ENCODE data around the gene CD244. TPM values are rescaled to one million over a fixed set of nuclear protein-coding genes. Genes with fewer than 3 reads are reported as not detected.
A peak's percentile ranks its signal among the peaks of the same experiment; 100 is the strongest.

CD244 gene
- polyA plus RNA-seq, 3 donors = 62.2 to 116 (median 106) TPM

GRCh38 chr1:160834945-160835565, 27.6 kb downstream of the CD244 start:
- no peaks in the 10 kb centered on the region for H3K27me3 ChIP-seq (ENCODE audit: control insufficient read depth in 2 of 2, insufficient read depth in 2 of 2, low read length in 2 of 2)
- H3K9me3 ChIP-seq (replicated peaks in 1 of 2; ENCODE audit: control insufficient read depth in 1 of 2, insufficient read depth in 1 of 2, low read length in 2 of 2) = no peaks in the 10 kb centered on the region
- peaks cover 16% of the 10 kb centered on the region for H4K20me1 ChIP-seq (ENCODE audit: insufficient read depth, low read length)
- peak overlapping the region in 1 of 7 donors; percentile 38 for H3K27ac Mint-ChIP-seq
- intact Hi-C loops (cut with micrococcal nuclease) = loop anchor here (2.0 to 10.0 kb wide), 4 partner anchors 110 to 157 kb away; partner anchors contain the start of gene ITLN2 (in 1 of the 2)
- TF ChIP-seq, protein P1, sequence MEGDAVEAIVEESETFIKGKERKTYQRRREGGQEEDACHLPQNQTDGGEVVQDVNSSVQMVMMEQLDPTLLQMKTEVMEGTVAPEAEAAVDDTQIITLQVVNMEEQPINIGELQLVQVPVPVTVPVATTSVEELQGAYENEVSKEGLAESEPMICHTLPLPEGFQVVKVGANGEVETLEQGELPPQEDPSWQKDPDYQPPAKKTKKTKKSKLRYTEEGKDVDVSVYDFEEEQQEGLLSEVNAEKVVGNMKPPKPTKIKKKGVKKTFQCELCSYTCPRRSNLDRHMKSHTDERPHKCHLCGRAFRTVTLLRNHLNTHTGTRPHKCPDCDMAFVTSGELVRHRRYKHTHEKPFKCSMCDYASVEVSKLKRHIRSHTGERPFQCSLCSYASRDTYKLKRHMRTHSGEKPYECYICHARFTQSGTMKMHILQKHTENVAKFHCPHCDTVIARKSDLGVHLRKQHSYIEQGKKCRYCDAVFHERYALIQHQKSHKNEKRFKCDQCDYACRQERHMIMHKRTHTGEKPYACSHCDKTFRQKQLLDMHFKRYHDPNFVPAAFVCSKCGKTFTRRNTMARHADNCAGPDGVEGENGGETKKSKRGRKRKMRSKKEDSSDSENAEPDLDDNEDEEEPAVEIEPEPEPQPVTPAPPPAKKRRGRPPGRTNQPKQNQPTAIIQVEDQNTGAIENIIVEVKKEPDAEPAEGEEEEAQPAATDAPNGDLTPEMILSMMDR (IDR thresholded peaks at IDR 0.05) = peak; percentile 65
- H3K4me3 ChIP-seq (replicated peaks in 1 of 3; ENCODE audit: low read depth in 2 of 3, low read length in 3 of 3) = no peak overlapping the region
- peak in 2 of 3 donors; percentile 47 to 49 for DNase-seq
- peaks cover 36% of the 10 kb centered on the region for H3K4me1 Mint-ChIP-seq
- H3K4me2 ChIP-seq (replicated peaks; ENCODE audit: extremely low read depth, low read length, poor library complexity, severe bottlenecking) = no peak overlapping the region
- H3K36me3 Mint-ChIP-seq = peaks cover 82 to 91% of the 10 kb centered on the region in 2 donors
- no peak overlapping the region for H3K9ac ChIP-seq (ENCODE audit: insufficient read depth, low read length, poor library complexity, severe bottlenecking)
- peaks cover 31 to 37% of the 10 kb centered on the region in 2 donors for H3K4me1 ChIP-seq (ENCODE audit: control insufficient read depth in 1 of 2, insufficient read depth in 2 of 2, low read length in 2 of 2)
- H3K4me3 Mint-ChIP-seq = no peak overlapping the region
- H2AFZ ChIP-seq (ENCODE audit: insufficient read depth, low read depth, low read length, poor library complexity, severe bottlenecking) = no peak overlapping the region
- peaks cover 71 to 89% of the 10 kb centered on the region in 2 donors for H3K36me3 ChIP-seq (replicated peaks in 1 of 2; ENCODE audit: control insufficient read depth in 1 of 2, insufficient read depth in 2 of 2, low read length in 2 of 2)
- WGBS (ENCODE audit: insufficient coverage) = 100% methylated on average over 1 of the region's 3 CpGs
- peaks cover 0 to 4% (median 0%) of the 10 kb centered on the region in 3 donors for H3K27me3 Mint-ChIP-seq (ENCODE audit: low read depth in 3 of 3)
- peaks cover 0 to 1% (median 0%) of the 10 kb centered on the region in 7 donors for H3K9me3 Mint-ChIP-seq
- no peak overlapping the region for H3K27ac ChIP-seq (ENCODE audit: low read depth in 1 of 2, low read length in 2 of 2)
- H3K79me2 ChIP-seq (ENCODE audit: insufficient read depth, low read length) = no peaks in the 10 kb centered on the region

DNA sequence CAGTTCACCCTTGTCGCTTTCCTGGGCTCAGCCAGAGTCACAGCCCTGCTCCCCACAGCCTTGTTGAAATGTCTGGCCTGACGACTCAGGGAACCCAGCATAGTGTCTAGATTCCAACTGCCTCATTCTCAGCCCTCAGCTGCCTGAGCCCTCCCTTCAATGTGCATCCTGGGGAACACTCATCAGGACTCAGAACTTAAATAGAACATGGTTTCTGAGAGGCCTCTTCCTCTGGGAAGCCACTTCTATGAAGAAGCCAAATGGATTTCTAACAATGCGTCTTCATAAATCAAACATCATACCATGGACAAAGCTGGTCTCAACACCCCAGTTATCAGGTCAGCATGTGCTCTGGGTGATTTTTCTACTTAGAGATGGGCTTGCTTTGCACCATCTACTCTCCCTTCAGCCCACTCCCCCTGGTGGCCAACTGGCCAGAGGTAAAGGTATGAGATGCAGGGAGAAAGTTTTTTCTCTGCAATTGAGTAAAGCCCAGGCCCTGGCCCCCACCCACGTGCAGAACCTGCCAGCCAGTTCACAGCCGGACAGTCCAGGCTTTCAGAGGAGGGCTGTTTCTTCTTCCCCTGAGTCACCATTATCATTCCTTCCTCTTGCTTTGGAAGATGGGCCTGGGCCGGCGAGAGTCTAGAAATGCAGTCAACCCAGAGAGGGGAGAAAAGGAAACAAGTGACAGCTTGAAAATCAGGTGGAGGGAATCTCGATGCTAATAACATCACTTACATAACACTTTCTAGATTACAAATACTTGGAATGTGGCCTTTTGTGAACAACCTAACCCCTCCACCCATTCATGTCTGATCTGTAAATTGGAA, 32.1 kb downstream of the CD244 start:
- H3K27ac ChIP-seq (ENCODE audit: low read depth in 1 of 2, low read length in 2 of 2) = no peak overlapping the region
- no peaks in the 10 kb centered on the region for H3K27me3 ChIP-seq (ENCODE audit: control insufficient read depth in 2 of 2, insufficient read depth in 2 of 2, low read length in 2 of 2)
- TF ChIP-seq, protein P1 (IDR thresholded peaks at IDR 0.05) = peak; percentile 56
- peak in 2 of 3 donors; percentile 27 to 46 for DNase-seq
- 90% methylated on average over 3 of the region's 8 CpGs for WGBS (ENCODE audit: insufficient coverage)
- no peak overlapping the region for H3K4me3 Mint-ChIP-seq
- no peak overlapping the region for H3K4me3 ChIP-seq (replicated peaks in 1 of 3; ENCODE audit: low read depth in 2 of 3, low read length in 3 of 3)
- no peaks in the 10 kb centered on the region for H3K9me3 Mint-ChIP-seq
- H3K36me3 Mint-ChIP-seq = peaks cover 67 to 79% of the 10 kb centered on the region in 2 donors
- peaks cover 0 to 2% (median 0%) of the 10 kb centered on the region in 3 donors for H3K27me3 Mint-ChIP-seq (ENCODE audit: low read depth in 3 of 3)
- peak overlapping the region in 3 of 7 donors; percentile 23 to 35 (median 26) for H3K27ac Mint-ChIP-seq
- H2AFZ ChIP-seq (ENCODE audit: insufficient read depth, low read depth, low read length, poor library complexity, severe bottlenecking) = no peak overlapping the region
- H3K4me1 Mint-ChIP-seq = peaks cover 11% of the 10 kb centered on the region
- no peaks in the 10 kb centered on the region for H3K79me2 ChIP-seq (ENCODE audit: insufficient read depth, low read length)
- peaks cover 4% of the 10 kb centered on the region for H4K20me1 ChIP-seq (ENCODE audit: insufficient read depth, low read length)
- H3K36me3 ChIP-seq (replicated peaks in 1 of 2; ENCODE audit: control insufficient read depth in 1 of 2, insufficient read depth in 2 of 2, low read length in 2 of 2) = peaks cover 63 to 76% of the 10 kb centered on the region in 2 donors
- H3K4me2 ChIP-seq (replicated peaks; ENCODE audit: extremely low read depth, low read length, poor library complexity, severe bottlenecking) = no peak overlapping the region
- H3K4me1 ChIP-seq (ENCODE audit: control insufficient read depth in 1 of 2, insufficient read depth in 2 of 2, low read length in 2 of 2) = peaks cover 0 to 5% of the 10 kb centered on the region in 2 donors
- H3K9me3 ChIP-seq (replicated peaks in 1 of 2; ENCODE audit: control insufficient read depth in 1 of 2, insufficient read depth in 1 of 2, low read length in 2 of 2) = no peaks in the 10 kb centered on the region
- intact Hi-C loops (cut with micrococcal nuclease) = loop anchor here in 1 of 2 donors (5.0 to 10.0 kb wide), 2 partner anchors 106 to 162 kb away; no protein-coding TSS in a partner anchor
- no peak overlapping the region for H3K9ac ChIP-seq (ENCODE audit: insufficient read depth, low read length, poor library complexity, severe bottlenecking)
